ENCODE results near the gene NLRP5.

DNA sequence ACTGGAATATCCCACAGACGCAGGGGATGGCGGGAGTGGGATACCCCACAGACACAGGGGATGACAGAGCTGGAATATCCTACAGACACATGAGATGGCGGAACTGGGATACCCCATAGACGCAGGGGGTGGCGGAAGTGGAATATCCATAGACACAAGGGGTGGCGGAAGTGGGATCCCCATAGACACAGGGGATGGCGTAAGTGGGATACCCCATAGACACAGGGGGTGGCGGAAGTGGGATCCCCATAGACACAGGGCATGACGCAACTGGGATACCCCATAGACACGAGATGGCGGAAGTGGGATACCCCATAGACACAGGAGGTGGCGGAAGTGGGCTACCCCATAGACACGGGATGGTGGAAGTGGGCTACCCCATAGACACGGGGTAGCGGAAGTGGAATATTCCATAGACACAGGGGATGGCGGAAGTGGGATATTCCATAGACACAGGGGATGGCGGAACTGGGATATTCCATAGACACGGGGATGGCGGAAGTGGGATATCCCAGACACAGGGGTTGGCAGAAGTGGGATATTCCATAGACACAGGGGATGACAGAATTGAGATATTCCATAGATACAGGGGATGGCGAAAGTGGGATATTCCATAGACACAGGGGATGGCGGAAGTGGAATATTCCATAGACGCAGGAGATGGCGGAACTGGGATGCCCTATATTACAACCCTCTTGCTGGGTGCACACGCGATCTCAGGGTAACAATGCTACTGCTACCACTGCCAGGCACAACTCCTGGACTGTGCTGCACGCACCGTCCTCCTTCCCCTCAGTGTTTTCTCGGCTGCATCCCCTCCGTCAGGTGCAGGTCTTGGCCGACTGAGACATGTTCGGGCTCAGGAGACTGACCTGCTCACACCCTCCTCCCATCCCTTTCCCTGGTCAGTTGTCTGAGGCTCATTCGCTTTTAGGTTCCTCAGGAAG lies 106.4 kb downstream of the NLRP5 start:
- TF ChIP-seq CTCF (conservative IDR thresholded peaks at IDR 0.05; ENCODE audit: low read length): no peak
- no peak for TF ChIP-seq EZH2phosphoT487 (IDR thresholded peaks at IDR 0.05; ENCODE audit: borderline replicate concordance, low read depth, low read length)
